A549 (cell line): ENCODE results near the gene SLC35C1. TPM values are rescaled to one million over a fixed set of nuclear protein-coding genes. Genes with fewer than 3 reads are reported as not detected.
"Not testable (repeated sequence)": the region's sequence is repeated elsewhere in the genome, so short reads cannot be mapped to it uniquely, and the experiment has no call there.

Experiments used
- ATAC-seq, 2 experiments: fragments of 200-7000 bp in 1 of 2; fragments of >200 bp in 1 of 2; cut with Nextera tagmentation in 1 of 2; cut with Tn5 transposase in 1 of 2; 3 replicates each; pipeline versions ENCODE4 v1.8.0 to v1.9.1; 2018 to 2020; ENCODE audit warnings: mild to moderate bottlenecking in 1 of 2, moderate library complexity in 1 of 2
- CTCF ChIA-PET: fragments of 300-600 bp; sonication (Branson Sonifier 250); formaldehyde crosslinking; extraction: SDS; loops from one replicate; lab custom pipeline; 2021; ENCODE audit warnings: antibody characterized with exemption, inconsistent platforms; lab: Yijun Ruan, JAX
- POLR2A ChIA-PET: fragments of 350-600 bp; formaldehyde crosslinking; extraction: SDS; loops from one replicate; lab custom pipeline; 2021; ENCODE audit warnings: antibody characterized with exemption, inconsistent platforms; lab: Yijun Ruan, JAX
- DNase-seq, 2 experiments: peaks; one replicate each; pipeline versions ENCODE4 v3.0.0 to v3.0.0-alpha.2; 2011 to 2016; ENCODE audit warnings: low read depth in 1 of 2, low spot score in 1 of 2
- FAIRE-seq: peaks from 2 replicates; lab custom pipeline; 2011; peaks lifted over from hg19 to GRCh38; lab: Jason Lieb, UNC
- H3K27ac ChIP-seq, 2 experiments: fragments of >200 bp; sonication (Bioruptor Twin); formaldehyde crosslinking; 3 replicates each; pipeline ENCODE4 v1.5.1; 2016 to 2017
- H3K4me1 ChIP-seq: fragments of >200 bp; sonication (Bioruptor Twin); formaldehyde crosslinking; 3 replicates; pipeline ENCODE4 v1.6.1; 2016
- H3K4me2 ChIP-seq: fragments of >200 bp; sonication (Bioruptor Twin); formaldehyde crosslinking; 3 replicates; pipeline ENCODE4 v1.6.1; 2016
- H3K4me3 ChIP-seq: fragments of >200 bp; sonication (Bioruptor Twin); formaldehyde crosslinking; 3 replicates; pipeline ENCODE4 v1.5.1; 2016
- H3K9me3 ChIP-seq: fragments of >200 bp; sonication (Bioruptor Twin); formaldehyde crosslinking; 3 replicates; pipeline ENCODE4 v1.6.1; 2016
- ATOH8 ChIP-seq: fragments of 250-450 bp; sonication (Bioruptor Pico); IDR thresholded peaks from 2 replicates; pipeline ENCODE4 v1.5.0; 2020; ENCODE audit warnings: low read depth, mild to moderate bottlenecking, moderate library complexity
- BCL3 ChIP-seq: fragments of >200 bp; sonication (Bioruptor Twin); formaldehyde crosslinking; IDR thresholded peaks from 3 replicates; pipeline ENCODE4 v1.6.1; 2016
- BHLHE40 ChIP-seq: IDR thresholded peaks from 2 replicates; pipeline ENCODE4 v1.6.1; 2012; ENCODE audit warnings: low read depth, low read length, inconsistent platforms
- CEBPB ChIP-seq, 2 experiments: fragments of >200 bp in 1 of 2; sonication (Bioruptor Twin) in 1 of 2; formaldehyde crosslinking in 1 of 2; IDR thresholded peaks; 2 replicates each; pipeline ENCODE4 v1.6.1; 2012 to 2016
- CHD2 ChIP-seq: fragments of 150-350 bp; IDR thresholded peaks from 2 replicates; pipeline ENCODE4 v1.6.1; 2014; ENCODE audit warnings: low read length; ENCODE audit not compliant: partially characterized antibody
- EP300 ChIP-seq, 2 experiments: fragments of >200 bp; sonication (Bioruptor Twin); formaldehyde crosslinking; IDR thresholded peaks; 2 replicates in 1 of 2; 3 replicates in 1 of 2; pipeline ENCODE4 v1.6.1; 2016 to 2017
- FOSL2 ChIP-seq, 2 experiments: fragments of 450-650 bp in 1 of 2; fragments of >200 bp in 1 of 2; sonication (Bioruptor Twin) in 1 of 2; formaldehyde crosslinking; IDR thresholded peaks; 2 replicates each; pipeline versions ENCODE4 v1.5.0 to v1.6.1; 2016 to 2020; ENCODE audit warnings: mild to moderate bottlenecking in 1 of 2, moderate library complexity in 1 of 2
- FOXS1 ChIP-seq: fragments of 250-450 bp; sonication (Bioruptor Pico); IDR thresholded peaks from 2 replicates; pipeline ENCODE4 v1.5.0; 2020; ENCODE audit warnings: mild to moderate bottlenecking, moderate library complexity
- GATA3 ChIP-seq: IDR thresholded peaks from 2 replicates; pipeline ENCODE4 v1.6.1; 2012; ENCODE audit warnings: borderline replicate concordance
- HOXA7 ChIP-seq: fragments of 250-450 bp; sonication (Bioruptor Pico); IDR thresholded peaks from 2 replicates; pipeline ENCODE4 v1.5.0; 2020; ENCODE audit warnings: mild to moderate bottlenecking, moderate library complexity
- JUN ChIP-seq, 2 experiments: fragments of >200 bp; sonication (Bioruptor Twin); formaldehyde crosslinking; IDR thresholded peaks; 2 replicates in 1 of 2; 3 replicates in 1 of 2; pipeline ENCODE4 v1.6.1; 2016 to 2017
- KDM5A ChIP-seq: fragments of 200-600 bp; sonication (generic); IDR thresholded peaks from 2 replicates; pipeline ENCODE4 v1.6.1; 2016; ENCODE audit warnings: antibody characterized with exemption, mild to moderate bottlenecking
- MAZ ChIP-seq: fragments of 150-350 bp; IDR thresholded peaks from 2 replicates; pipeline ENCODE4 v1.6.1; 2014; ENCODE audit warnings: antibody characterized with exemption, low read depth, low read length, borderline replicate concordance
- NFE2L2 ChIP-seq: fragments of 150-350 bp; conservative IDR thresholded peaks from 2 replicates; pipeline ENCODE4 v1.6.1; 2014; ENCODE audit warnings: low read length
- NPAS2 ChIP-seq: fragments of 250-450 bp; sonication (Bioruptor Pico); IDR thresholded peaks from 2 replicates; pipeline ENCODE4 v1.8.0; 2022; ENCODE audit warnings: mild to moderate bottlenecking, moderate library complexity, borderline replicate concordance
- POLR2A ChIP-seq: IDR thresholded peaks from 2 replicates; pipeline ENCODE4 v1.6.1; 2012; ENCODE audit warnings: mild to moderate bottlenecking, low read length
- RAD21 ChIP-seq, 2 experiments: fragments of >200 bp in 1 of 2; sonication (Bioruptor Twin) in 1 of 2; formaldehyde crosslinking in 1 of 2; IDR thresholded peaks in 1 of 2; conservative IDR thresholded peaks in 1 of 2; 2 replicates in 1 of 2; 3 replicates in 1 of 2; pipeline ENCODE4 v1.6.1; 2012 to 2018; ENCODE audit warnings: inconsistent platforms in 1 of 2
- RNF2 ChIP-seq: fragments of 200-600 bp; sonication (generic); IDR thresholded peaks from 2 replicates; pipeline ENCODE4 v1.6.1; 2016; ENCODE audit warnings: low read depth, mild to moderate bottlenecking, antibody characterized with exemption, moderate library complexity, borderline replicate concordance
- USF2 ChIP-seq: fragments of 450-650 bp; IDR thresholded peaks from 2 replicates; pipeline ENCODE4 v1.6.1; 2014; ENCODE audit warnings: antibody characterized with exemption
- ZFP36 ChIP-seq: fragments of 450-650 bp; IDR thresholded peaks from 2 replicates; pipeline ENCODE4 v1.6.1; 2014; ENCODE audit warnings: borderline replicate concordance; ENCODE audit not compliant: partially characterized antibody
- ZSCAN20 ChIP-seq: fragments of 250-450 bp; sonication (Bioruptor Pico); IDR thresholded peaks from 2 replicates; pipeline ENCODE4 v1.8.0; 2022; ENCODE audit warnings: mild to moderate bottlenecking, moderate library complexity
- WGBS: methylation state at CpG from one replicate; pipeline ENCODE4 v1.1.6; 2017; ENCODE audit errors: missing lambda C conversion rate; 5-methylcytosine and 5-hydroxymethylcytosine counted together
- polyA plus RNA-seq, 4 experiments: library from polyadenylated mRNA; depleted of rRNA in 3 of 4; stranded (reverse); fragments of >200 nt; fragmentation: RNase III in 1 of 4; extraction: RNeasy Plus Mini Kit Qiagen cat#74134 plus additional on column Dnase treatment in 1 of 4; gene quantifications; 2 replicates in 3 of 4; 3 replicates in 1 of 4; pipeline ENCODE4 v1.2.3, GENCODE V29; 2011 to 2017
- TF ChIP-seq, protein P1 (sequence below): IDR thresholded peaks from 2 replicates; pipeline ENCODE4 v1.6.1; 2012; ENCODE audit warnings: low read depth, borderline replicate concordance
- TF ChIP-seq, protein P2 (sequence below): fragments of >200 bp; sonication (Bioruptor Twin); formaldehyde crosslinking; IDR thresholded peaks from 3 replicates; pipeline ENCODE4 v1.5.1; 2016
- TF ChIP-seq, protein P3 (sequence below): fragments of 150-350 bp; IDR thresholded peaks from 2 replicates; pipeline ENCODE4 v1.6.1; 2014; ENCODE audit warnings: low read depth, mild to moderate bottlenecking, low read length

Gene SLC35C1
- polyA plus RNA-seq, 2 of the 4 experiments (the other 2 are of a cell fraction) = 3.3 to 14.0 TPM

DNA sequence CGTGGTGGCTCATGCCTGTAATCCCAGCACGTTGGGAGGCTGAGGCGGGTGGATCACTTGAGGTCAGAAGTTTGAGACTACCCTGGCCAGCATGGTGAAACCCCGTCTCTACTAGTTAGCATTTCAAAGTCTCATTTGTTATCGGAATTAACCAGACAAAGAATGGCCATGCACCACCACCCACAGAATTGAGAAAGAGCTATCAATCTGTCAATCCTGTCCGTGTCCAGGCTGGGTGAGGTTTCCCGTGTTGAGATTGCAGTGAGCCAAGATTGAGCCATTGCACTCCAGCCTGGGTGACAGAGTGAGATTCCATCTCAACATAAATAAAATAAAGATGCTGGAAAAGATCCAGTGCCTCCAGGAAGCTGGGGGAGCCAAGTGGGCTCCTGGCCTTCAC, 21.5 kb downstream of the SLC35C1 start:
- DNase-seq, H3K4me2 ChIP-seq, H3K27ac ChIP-seq, H3K4me1 ChIP-seq, H3K4me3 ChIP-seq, POLR2A ChIA-PET, H3K9me3 ChIP-seq, ATAC-seq: not testable (repeated sequence)
- CTCF ChIA-PET = interaction anchor here (0.9 to 4.4 kb wide), 4 partner anchors 8 to 138 kb away, joined by 3 to 25 read pairs (median 4); no protein-coding TSS in a partner anchor
- FAIRE-seq = peak; percentile 100
- WGBS = 29% methylated on average over 7 of the region's 7 CpGs

DNA sequence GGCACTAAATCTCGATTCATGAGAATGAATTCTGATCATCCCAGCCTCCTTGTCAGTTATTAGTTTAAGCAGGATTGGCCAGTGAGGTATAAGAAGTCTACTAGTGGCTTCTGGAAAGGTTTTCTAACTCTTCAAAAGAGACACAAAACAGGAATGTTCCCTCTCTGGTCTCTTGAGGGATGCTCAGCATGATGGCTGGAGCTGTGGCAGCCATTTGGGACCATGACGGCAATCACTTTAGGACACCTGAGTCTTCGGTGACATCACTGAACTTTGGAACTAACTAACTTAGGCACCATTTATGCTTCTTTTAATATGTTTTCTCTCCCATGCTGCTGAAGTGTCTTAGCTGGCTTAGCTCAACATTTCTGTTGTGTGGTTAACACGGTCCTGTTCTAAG, 22.2 kb downstream of the SLC35C1 start:
- Histone ChIP-seq H3K9me3 (peaks cover 4% of the 10 kb centered on the region; the same call in 1 of the 3 replicates), H3K4me3 (no peak overlapping the region)
- no peak for ATAC-seq
- no peak for TF ChIP-seq ZSCAN20
- TF ChIP-seq EP300 (IDR thresholded peaks at IDR 0.05) = no peak
- no peak for TF ChIP-seq ZFP36
- TF ChIP-seq USF2 = no peak
- TF ChIP-seq, protein P1, sequence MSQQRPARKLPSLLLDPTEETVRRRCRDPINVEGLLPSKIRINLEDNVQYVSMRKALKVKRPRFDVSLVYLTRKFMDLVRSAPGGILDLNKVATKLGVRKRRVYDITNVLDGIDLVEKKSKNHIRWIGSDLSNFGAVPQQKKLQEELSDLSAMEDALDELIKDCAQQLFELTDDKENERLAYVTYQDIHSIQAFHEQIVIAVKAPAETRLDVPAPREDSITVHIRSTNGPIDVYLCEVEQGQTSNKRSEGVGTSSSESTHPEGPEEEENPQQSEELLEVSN = no peak
- TF ChIP-seq, protein P2, sequence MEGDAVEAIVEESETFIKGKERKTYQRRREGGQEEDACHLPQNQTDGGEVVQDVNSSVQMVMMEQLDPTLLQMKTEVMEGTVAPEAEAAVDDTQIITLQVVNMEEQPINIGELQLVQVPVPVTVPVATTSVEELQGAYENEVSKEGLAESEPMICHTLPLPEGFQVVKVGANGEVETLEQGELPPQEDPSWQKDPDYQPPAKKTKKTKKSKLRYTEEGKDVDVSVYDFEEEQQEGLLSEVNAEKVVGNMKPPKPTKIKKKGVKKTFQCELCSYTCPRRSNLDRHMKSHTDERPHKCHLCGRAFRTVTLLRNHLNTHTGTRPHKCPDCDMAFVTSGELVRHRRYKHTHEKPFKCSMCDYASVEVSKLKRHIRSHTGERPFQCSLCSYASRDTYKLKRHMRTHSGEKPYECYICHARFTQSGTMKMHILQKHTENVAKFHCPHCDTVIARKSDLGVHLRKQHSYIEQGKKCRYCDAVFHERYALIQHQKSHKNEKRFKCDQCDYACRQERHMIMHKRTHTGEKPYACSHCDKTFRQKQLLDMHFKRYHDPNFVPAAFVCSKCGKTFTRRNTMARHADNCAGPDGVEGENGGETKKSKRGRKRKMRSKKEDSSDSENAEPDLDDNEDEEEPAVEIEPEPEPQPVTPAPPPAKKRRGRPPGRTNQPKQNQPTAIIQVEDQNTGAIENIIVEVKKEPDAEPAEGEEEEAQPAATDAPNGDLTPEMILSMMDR = no peak
- TF ChIP-seq FOSL2 (IDR thresholded peaks at IDR 0.05) = no peak
- no peak for TF ChIP-seq FOSL2 (CRISPR knock-in tag; IDR thresholded peaks at IDR 0.05)
- no peak for TF ChIP-seq KDM5A
- no peak for TF ChIP-seq ATOH8 (CRISPR knock-in tag)
- no peak for TF ChIP-seq NPAS2 (CRISPR knock-in tag)
- no peak for TF ChIP-seq POLR2A
- no peak for TF ChIP-seq CEBPB (IDR thresholded peaks at IDR 0.05)
- TF ChIP-seq NFE2L2 = no peak
- TF ChIP-seq CHD2 = no peak
- TF ChIP-seq RNF2 = no peak
- TF ChIP-seq BHLHE40 = no peak
- no peak for TF ChIP-seq HOXA7 (CRISPR knock-in tag)
- TF ChIP-seq, all 56 proteins: peak for 0
- Histone ChIP-seq H3K4me1 (no peaks in the 10 kb centered on the region), H3K4me2 (no peak overlapping the region), H3K27ac (no peak overlapping the region)
- no peak for FAIRE-seq
- no peak for DNase-seq
- ChIA-PET POLR2A (no interaction called here), CTCF (interaction anchor here (0.9 to 4.4 kb wide), 4 partner anchors 8 to 138 kb away, joined by 3 to 25 read pairs (median 4); no protein-coding TSS in a partner anchor)
- WGBS = 56% methylated on average over 4 of the region's 4 CpGs

DNA sequence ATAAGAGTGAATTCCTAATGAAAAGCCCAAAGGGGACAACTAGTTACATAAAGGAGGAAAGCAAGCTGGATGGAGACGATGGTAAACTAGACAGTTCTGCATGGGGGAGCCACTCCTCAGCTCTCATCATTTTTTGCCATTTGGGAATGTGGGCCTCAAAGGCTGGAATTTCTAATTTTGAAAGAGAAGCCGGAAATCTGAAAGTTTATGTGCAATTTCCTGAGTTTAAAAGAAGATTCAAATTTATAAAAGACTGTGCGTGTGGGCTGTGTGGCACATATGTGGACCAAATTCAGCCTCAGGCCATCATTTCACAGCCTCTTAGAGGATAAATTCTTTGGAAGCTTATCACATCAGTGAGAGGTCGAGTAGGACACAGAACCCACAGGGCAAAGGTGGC, 24.0 kb downstream of the SLC35C1 start:
- ChIA-PET CTCF (interaction anchor here (1.6 to 4.4 kb wide), 2 partner anchors 14 to 31 kb away, joined by 5 to 25 read pairs; no protein-coding TSS in a partner anchor), POLR2A (no interaction called here)
- no peak for DNase-seq
- peaks cover 4% of the 10 kb centered on the region; the same call in 1 of the 3 replicates for H3K9me3 ChIP-seq
- TF ChIP-seq FOXS1 (CRISPR knock-in tag) (no peak), CHD2 (no peak), GATA3 (no peak), MAZ (no peak), FOSL2 (IDR thresholded peaks at IDR 0.05) (no peak), FOSL2 (CRISPR knock-in tag; IDR thresholded peaks at IDR 0.05) (no peak), RAD21 (conservative IDR thresholded peaks at IDR 0.05 in 1 of 2, IDR thresholded peaks at IDR 0.05 in 1 of 2) (no peak), BCL3 (no peak), KDM5A (no peak), JUN (IDR thresholded peaks at IDR 0.05) (no peak)
- TF ChIP-seq, protein P3, sequence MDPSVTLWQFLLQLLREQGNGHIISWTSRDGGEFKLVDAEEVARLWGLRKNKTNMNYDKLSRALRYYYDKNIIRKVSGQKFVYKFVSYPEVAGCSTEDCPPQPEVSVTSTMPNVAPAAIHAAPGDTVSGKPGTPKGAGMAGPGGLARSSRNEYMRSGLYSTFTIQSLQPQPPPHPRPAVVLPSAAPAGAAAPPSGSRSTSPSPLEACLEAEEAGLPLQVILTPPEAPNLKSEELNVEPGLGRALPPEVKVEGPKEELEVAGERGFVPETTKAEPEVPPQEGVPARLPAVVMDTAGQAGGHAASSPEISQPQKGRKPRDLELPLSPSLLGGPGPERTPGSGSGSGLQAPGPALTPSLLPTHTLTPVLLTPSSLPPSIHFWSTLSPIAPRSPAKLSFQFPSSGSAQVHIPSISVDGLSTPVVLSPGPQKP = no peak
- TF ChIP-seq, all 56 proteins: peak for 0
- no peak overlapping the region for H3K27ac ChIP-seq
- ATAC-seq (no peak), FAIRE-seq (no peak)
- H3K4me1 ChIP-seq = no peaks in the 10 kb centered on the region
- WGBS = 41% methylated on average over 4 of the region's 4 CpGs
- H3K4me3 ChIP-seq = no peak overlapping the region
- H3K4me2 ChIP-seq = no peak overlapping the region
